IMR-90 (cell line): Measurements from ENCODE around the gene RBM23. TPM values are rescaled to one million over a fixed set of nuclear protein-coding genes. Genes with fewer than 3 reads are reported as not detected.

Experiments
- MXI1 ChIP-seq: IDR thresholded peaks from 2 replicates; pipeline ENCODE4 v1.6.1; 2012; ENCODE audit warnings: low read depth, mild to moderate bottlenecking, low read length, moderate library complexity, borderline replicate concordance
- USF2 ChIP-seq: fragments of 150-350 bp; IDR thresholded peaks from 2 replicates; pipeline ENCODE4 v1.6.1; 2017; ENCODE audit warnings: mild to moderate bottlenecking, antibody characterized with exemption, low read length, low read depth
- microRNA-seq, 2 experiments: library from miRNA; stranded (forward) in 1 of 2; unstranded in 1 of 2; fragments of 10-50 nt in 1 of 2; fragments of <30 nt in 1 of 2; gene quantifications in 1 of 2; microRNA quantifications in 1 of 2; one replicate each; pipeline versions ENCODE3 to v1.1.0; 2013 to 2020; ENCODE audit not compliant: insufficient read depth in 1 of 2, insufficient read length in 1 of 2, unreplicated experiment in 1 of 2
- polyA plus RNA-seq, 3 experiments: library from polyadenylated mRNA; depleted of rRNA; stranded (reverse); fragments of >200 nt; gene quantifications; 2 replicates each; pipeline ENCODE4 v1.2.3, GENCODE V29; 2012; ENCODE audit warnings: low replicate concordance in 1 of 3
- small RNA-seq, 5 experiments: library from RNA; depleted of rRNA; stranded (forward); fragments of <200 nt; gene quantifications; one replicate each; pipeline ENCODE3, GENCODE V24; 2012
- total RNA-seq: library from RNA; depleted of rRNA; stranded (reverse); fragments of >200 nt; gene quantifications from 2 replicates; pipeline ENCODE4 v1.2.3, GENCODE V29; 2012; rRNA removed

The RBM23 gene
- total and polyA plus RNA-seq, 2 of the 4 experiments (the other 2 are of a cell fraction) = 44.7 to 375 TPM

GRCh38 chr14:22844221-22845102 lies 74.5 kb downstream of the RBM23 start (continued):
- no peak for TF ChIP-seq USF2
- TF ChIP-seq MXI1 = no peak

Small RNAs within 50 kb of the gene (microRNA-seq; reads per million reads assigned to microRNA genes)
- gene RF00019 (ENCODE audit: insufficient read depth, insufficient read length) = not detected

Small RNAs within 50 kb of the gene (small RNA-seq; reads per million reads assigned to genes)
- 0 reads per million in 5 experiments for gene RF00019

Other genes with a start within 250 kb of the RBM23 start
- 40.0 and 47.3 TPM in 2 replicates for gene OXA1L, start 152.5 kb downstream of the RBM23 start, total RNA-seq
- 113 and 161 TPM in 2 replicates for gene OXA1L, start 152.5 kb downstream of the RBM23 start, polyA plus RNA-seq (2012; rRNA removed)
- 1.4 and 2.0 TPM in 2 replicates for gene SLC7A7, start 103.7 kb downstream of the RBM23 start, total RNA-seq
- 1.4 and 1.8 TPM in 2 replicates for gene SLC7A7, start 103.7 kb downstream of the RBM23 start, polyA plus RNA-seq (2012; rRNA removed)
- 23.9 and 51.4 TPM in 2 replicates for gene MRPL52, start 89.3 kb downstream of the RBM23 start, total RNA-seq
- 33.1 and 45.7 TPM in 2 replicates for gene MRPL52, start 89.3 kb downstream of the RBM23 start, polyA plus RNA-seq (2012; rRNA removed)
- 124 and 156 TPM in 2 replicates for gene MMP14, start 82.6 kb downstream of the RBM23 start, total RNA-seq
- 315 and 375 TPM in 2 replicates for gene MMP14, start 82.6 kb downstream of the RBM23 start, polyA plus RNA-seq (2012; rRNA removed)
- gene LRP10, start 47.4 kb downstream of the RBM23 start, total RNA-seq = 19.4 and 25.1 TPM in 2 replicates
- gene LRP10, start 47.4 kb downstream of the RBM23 start, polyA plus RNA-seq (2012; rRNA removed) = 118 and 121 TPM in 2 replicates
- gene REM2, start 35.9 kb downstream of the RBM23 start, total RNA-seq = under 0.01 TPM in 2 replicates
- gene REM2, start 35.9 kb downstream of the RBM23 start, polyA plus RNA-seq (2012; rRNA removed) = 0.07 TPM in 1 of 2 replicates, not detected in the other
- gene PRMT5, start 10.2 kb upstream of the RBM23 start, total RNA-seq = 92.2 and 99.3 TPM in 2 replicates
- 136 and 152 TPM in 2 replicates for gene PRMT5, start 10.2 kb upstream of the RBM23 start, polyA plus RNA-seq (2012; rRNA removed)
- gene HAUS4, start 37.9 kb upstream of the RBM23 start, total RNA-seq = 19.2 and 24.2 TPM in 2 replicates
- 13.5 and 16.9 TPM in 2 replicates for gene HAUS4, start 37.9 kb upstream of the RBM23 start, polyA plus RNA-seq (2012; rRNA removed)
- gene AJUBA, start 63.4 kb upstream of the RBM23 start, total RNA-seq = 57.2 and 67.6 TPM in 2 replicates
- 46.3 and 46.4 TPM in 2 replicates for gene AJUBA, start 63.4 kb upstream of the RBM23 start, polyA plus RNA-seq (2012; rRNA removed)
- 4.7 and 5.7 TPM in 2 replicates for gene C14orf93, start 91.0 kb upstream of the RBM23 start, total RNA-seq
- 4.7 and 5.4 TPM in 2 replicates for gene C14orf93, start 91.0 kb upstream of the RBM23 start, polyA plus RNA-seq (2012; rRNA removed)
- gene PSMB5, start 115.8 kb upstream of the RBM23 start, total RNA-seq = 268 and 310 TPM in 2 replicates
- gene PSMB5, start 115.8 kb upstream of the RBM23 start, polyA plus RNA-seq (2012; rRNA removed) = 321 and 335 TPM in 2 replicates
- not detected in 2 replicates for gene PSMB11, start 123.1 kb upstream of the RBM23 start, total RNA-seq
- gene PSMB11, start 123.1 kb upstream of the RBM23 start, polyA plus RNA-seq (2012; rRNA removed) = not detected in 2 replicates
- 3.6 and 3.9 TPM in 2 replicates for gene CDH24, start 138.4 kb upstream of the RBM23 start, total RNA-seq
- gene CDH24, start 138.4 kb upstream of the RBM23 start, polyA plus RNA-seq (2012; rRNA removed) = 24.4 and 30.0 TPM in 2 replicates
- 71.9 and 73.8 TPM in 2 replicates for gene ACIN1, start 176.0 kb upstream of the RBM23 start, total RNA-seq
- gene ACIN1, start 176.0 kb upstream of the RBM23 start, polyA plus RNA-seq (2012; rRNA removed) = 167 and 185 TPM in 2 replicates
- gene C14orf119, start 176.4 kb upstream of the RBM23 start, total RNA-seq = 61.9 and 83.7 TPM in 2 replicates
- 74.0 and 86.3 TPM in 2 replicates for gene C14orf119, start 176.4 kb upstream of the RBM23 start, polyA plus RNA-seq (2012; rRNA removed)
- 0.28 and 0.36 TPM in 2 replicates for gene CIROP, start 185.8 kb upstream of the RBM23 start, total RNA-seq
- gene CIROP, start 185.8 kb upstream of the RBM23 start, polyA plus RNA-seq (2012; rRNA removed) = 0.31 and 0.37 TPM in 2 replicates
- not detected in 2 replicates for gene CEBPE, start 200.1 kb upstream of the RBM23 start, total RNA-seq
- gene CEBPE, start 200.1 kb upstream of the RBM23 start, polyA plus RNA-seq (2012; rRNA removed) = 0.05 TPM in 1 of 2 replicates, not detected in the other